Measurements from ENCODE around the gene NAB1. TPM values are rescaled to one million over a fixed set of nuclear protein-coding genes. Genes with fewer than 3 reads are reported as not detected.

Gene NAB1
- total RNA-seq, 2 donors from 2014 or later: 31.7 to 37.1 TPM

- Histone ChIP-seq H3K9me3 (no peaks in the 10 kb centered on the region), H3K4me1 (no peaks in the 10 kb centered on the region), H3K36me3 (no peaks in the 10 kb centered on the region), H3K9ac (ENCODE audit: low read depth in 2 of 2, low read length in 2 of 2) (no peak overlapping the region), H3K27me3 (no peaks in the 10 kb centered on the region), H3K27ac (no peak overlapping the region), H3K4me3 (no peak overlapping the region)
- intact Hi-C loops (cut with DNase I): no loop called here
- no peak for TF ChIP-seq CTCF (IDR thresholded peaks at IDR 0.05)
- DNase-seq: no peak
These were observed 12.5 kb upstream of the NAB1 start for GRCh38 chr2:190636361-190636760.

- H3K36me3 ChIP-seq: no peaks in the 10 kb centered on the region
- H3K9ac ChIP-seq (ENCODE audit: low read depth in 2 of 2, low read length in 2 of 2): no peak overlapping the region
- H3K27ac ChIP-seq: no peak overlapping the region
- H3K4me1 ChIP-seq: no peaks in the 10 kb centered on the region
- no peak for DNase-seq
- intact Hi-C loops (cut with DNase I): no loop called here
- TF ChIP-seq CTCF (IDR thresholded peaks at IDR 0.05): no peak
- no peaks in the 10 kb centered on the region for H3K27me3 ChIP-seq
- H3K4me3 ChIP-seq: no peak overlapping the region
- no peaks in the 10 kb centered on the region for H3K9me3 ChIP-seq
These were observed 11.6 kb upstream of the NAB1 start for GRCh38 chr2:190637281-190637734.

GRCh38 chr2:190637903-190638618, 10.8 kb upstream of the NAB1 start:
- H3K27ac ChIP-seq: no peak overlapping the region
- DNase-seq: no peak

GRCh38 chr2:190640117-190640516, 8.8 kb upstream of the NAB1 start:
- no peak for TF ChIP-seq CTCF (IDR thresholded peaks at IDR 0.05)
- no peak overlapping the region for H3K27ac ChIP-seq
- no peak for DNase-seq
- intact Hi-C loops (cut with DNase I): no loop called here
- H3K4me3 ChIP-seq: no peak overlapping the region
- H3K36me3 ChIP-seq: no peaks in the 10 kb centered on the region
- no peaks in the 10 kb centered on the region for H3K9me3 ChIP-seq
- H3K27me3 ChIP-seq: no peaks in the 10 kb centered on the region
- no peak overlapping the region for H3K9ac ChIP-seq (ENCODE audit: low read depth in 2 of 2, low read length in 2 of 2)
- no peaks in the 10 kb centered on the region for H3K4me1 ChIP-seq

More at GRCh38 chr2:190637903-190638618, 10.8 kb upstream of the NAB1 start:
- intact Hi-C loops (cut with DNase I): no loop called here
- Histone ChIP-seq H3K4me1 (no peaks in the 10 kb centered on the region), H3K36me3 (no peaks in the 10 kb centered on the region), H3K4me3 (no peak overlapping the region), H3K9ac (ENCODE audit: low read depth in 2 of 2, low read length in 2 of 2) (no peak overlapping the region), H3K27me3 (no peaks in the 10 kb centered on the region), H3K9me3 (no peaks in the 10 kb centered on the region)
- TF ChIP-seq CTCF (IDR thresholded peaks at IDR 0.05): no peak

GRCh38 chr2:190641469-190641868, 7.4 kb upstream of the NAB1 start:
- H3K27ac ChIP-seq: no peak overlapping the region
- TF ChIP-seq CTCF (IDR thresholded peaks at IDR 0.05): no peak

More at GRCh38 chr2:190641469-190641868, 7.4 kb upstream of the NAB1 start:
- intact Hi-C loops (cut with DNase I): no loop called here
- no peak for DNase-seq
- H3K36me3 ChIP-seq: no peaks in the 10 kb centered on the region
- no peaks in the 10 kb centered on the region for H3K27me3 ChIP-seq
- H3K9ac ChIP-seq (ENCODE audit: low read depth in 2 of 2, low read length in 2 of 2): no peak overlapping the region
- H3K9me3 ChIP-seq: no peaks in the 10 kb centered on the region
- H3K4me3 ChIP-seq: no peak overlapping the region
- H3K4me1 ChIP-seq: no peaks in the 10 kb centered on the region

Measured in colonic mucosa (tissue), 4 donors.